H1 (cell line): ENCODE measurements around the gene NCEH1.

ENCODE experiments used
- CEBPB ChIP-seq: IDR thresholded peaks from 2 replicates; pipeline ENCODE4 v1.6.1; 2012; ENCODE audit warnings: low read depth, low read length
- CREB1 ChIP-seq: IDR thresholded peaks from 2 replicates; pipeline ENCODE4 v1.6.1; 2012; ENCODE audit warnings: inconsistent platforms
- CTCF ChIP-seq, 3 experiments: IDR thresholded peaks; 1 replicate in 2 of 3; 2 replicates in 1 of 3; pipeline versions ENCODE4 v1.5.1 to v1.6.1; 2011; ENCODE audit warnings: low read length in 3 of 3, mild to moderate bottlenecking in 3 of 3, inconsistent platforms in 2 of 3, low read depth in 1 of 3, moderate library complexity in 1 of 3; ENCODE audit not compliant: insufficient read depth in 1 of 3; ENCODE audit errors: control extremely low read depth in 1 of 3
- JUN ChIP-seq: IDR thresholded peaks from 2 replicates; pipeline ENCODE4 v1.6.1; 2011; ENCODE audit warnings: low read depth, mild to moderate bottlenecking, improper control_type of control experiment, low read length
- NANOG ChIP-seq: IDR thresholded peaks from 2 replicates; pipeline ENCODE4 v1.6.1; 2011; ENCODE audit warnings: low read length, low read depth, mild to moderate bottlenecking, inconsistent platforms; ENCODE audit not compliant: insufficient read depth, poor library complexity, severe bottlenecking
- POLR2A ChIP-seq, 2 experiments: IDR thresholded peaks; 1 replicate in 1 of 2; 2 replicates in 1 of 2; pipeline ENCODE4 v1.6.1; 2011; ENCODE audit warnings: low read depth in 2 of 2, low read length in 2 of 2, mild to moderate bottlenecking in 2 of 2; ENCODE audit errors: control extremely low read depth in 1 of 2
- POLR2AphosphoS5 ChIP-seq: IDR thresholded peaks from 2 replicates; pipeline ENCODE4 v1.6.1; 2011; ENCODE audit warnings: low read depth, low read length
- SRF ChIP-seq: IDR thresholded peaks from 2 replicates; pipeline ENCODE4 v1.6.1; 2011; ENCODE audit warnings: mild to moderate bottlenecking, low read depth, low read length, moderate library complexity

- TF ChIP-seq CEBPB = no peak
- no peak for TF ChIP-seq SRF
- TF ChIP-seq CTCF (IDR thresholded peaks at IDR 0.05; ENCODE audit: control extremely low read depth in 1 of 3, insufficient read depth in 1 of 3, low read depth in 1 of 3, low read length in 3 of 3) = no peak
- no peak for TF ChIP-seq POLR2AphosphoS5
- no peak for TF ChIP-seq POLR2A (IDR thresholded peaks at IDR 0.05; ENCODE audit: control extremely low read depth in 1 of 2, low read depth in 2 of 2, low read length in 2 of 2)
- no peak for TF ChIP-seq NANOG
- no peak for TF ChIP-seq JUN
- no peak for TF ChIP-seq CREB1
These were observed 57.8 kb downstream of the NCEH1 start for GRCh38 chr3:172653004-172653572.
